H9 (cell line): ENCODE measurements around the gene CLEC17A. TPM values are rescaled to one million over a fixed set of nuclear protein-coding genes. Genes with fewer than 3 reads are reported as not detected.

Experiments
- DNase-seq: peaks from one replicate; pipeline ENCODE4 v3.0.0-alpha.2; 2017
- H2AFZ ChIP-seq: one replicate; pipeline ENCODE4 v1.6.1; 2013; ENCODE audit warnings: mild to moderate bottlenecking, low read length, control low read depth, moderate library complexity
- H2AK5ac ChIP-seq: 2 replicates; pipeline ENCODE4 v1.6.1; 2013; ENCODE audit warnings: low read length, control low read depth, mixed read lengths; ENCODE audit not compliant: insufficient read length
- H2BK120ac ChIP-seq: one replicate; pipeline ENCODE4 v1.6.1; 2013; ENCODE audit warnings: low read depth, mild to moderate bottlenecking, low read length, control low read depth, inconsistent platforms; ENCODE audit not compliant: poor library complexity, severe bottlenecking
- H2BK12ac ChIP-seq: 2 replicates; pipeline ENCODE4 v1.6.1; 2013; ENCODE audit warnings: low read length, control low read depth, mixed read lengths, low read depth; ENCODE audit not compliant: insufficient read length
- H2BK15ac ChIP-seq: 2 replicates; pipeline ENCODE4 v1.6.1; 2013; ENCODE audit warnings: low read depth, low read length, control low read depth
- H2BK20ac ChIP-seq: one replicate; pipeline ENCODE4 v1.6.1; 2013; ENCODE audit warnings: low read depth, mild to moderate bottlenecking, low read length, control low read depth, inconsistent platforms; ENCODE audit not compliant: poor library complexity, severe bottlenecking
- H2BK5ac ChIP-seq: 2 replicates; pipeline ENCODE4 v1.6.1; 2013; ENCODE audit warnings: low read length, control low read depth, mixed read lengths; ENCODE audit not compliant: insufficient read length
- H3K14ac ChIP-seq: 2 replicates; pipeline ENCODE4 v1.6.1; 2013; ENCODE audit warnings: low read length, control low read depth; ENCODE audit not compliant: insufficient read depth
- H3K18ac ChIP-seq: 2 replicates; pipeline ENCODE4 v1.6.1; 2013; ENCODE audit warnings: low read depth, mild to moderate bottlenecking, mixed read lengths, low read length, control low read depth; ENCODE audit not compliant: insufficient read length
- H3K23ac ChIP-seq: 2 replicates; pipeline ENCODE4 v1.6.1; 2013; ENCODE audit warnings: low read length, control low read depth, mixed read lengths, low read depth; ENCODE audit not compliant: insufficient read length
- H3K23me2 ChIP-seq: 2 replicates; pipeline ENCODE4 v1.6.1; 2013; ENCODE audit warnings: low read depth, mild to moderate bottlenecking, mixed read lengths, low read length, control low read depth; ENCODE audit not compliant: insufficient read length, poor library complexity, severe bottlenecking
- H3K27ac ChIP-seq: 2 replicates; pipeline ENCODE4 v1.5.1; 2013; ENCODE audit warnings: low read length, control low read depth, mixed read lengths, low read depth; ENCODE audit not compliant: insufficient read length
- H3K27me3 ChIP-seq: 2 replicates; pipeline ENCODE4 v1.6.1; 2013; ENCODE audit warnings: low read length, control low read depth, inconsistent platforms; ENCODE audit not compliant: insufficient read depth
- H3K4ac ChIP-seq: 2 replicates; pipeline ENCODE4 v1.6.1; 2013; ENCODE audit warnings: low read depth, mild to moderate bottlenecking, control low read depth, inconsistent platforms, low read length, moderate library complexity
- H3K4me1 ChIP-seq: 2 replicates; pipeline ENCODE4 v1.6.1; 2013; ENCODE audit warnings: low read length, control low read depth, inconsistent platforms; ENCODE audit not compliant: insufficient read depth
- H3K4me2 ChIP-seq: 2 replicates; pipeline ENCODE4 v1.6.1; 2013; ENCODE audit warnings: low read length, control low read depth, mixed read lengths; ENCODE audit not compliant: insufficient read length, insufficient read depth
- H3K56ac ChIP-seq: 2 replicates; pipeline ENCODE4 v1.6.1; 2013; ENCODE audit warnings: low read depth, mild to moderate bottlenecking, mixed read lengths, low read length, control low read depth; ENCODE audit not compliant: insufficient read length
- H3K79me1 ChIP-seq: 2 replicates; pipeline ENCODE4 v1.6.1; 2013; ENCODE audit warnings: low read depth, mild to moderate bottlenecking, moderate library complexity, low read length, control low read depth, inconsistent platforms; ENCODE audit not compliant: insufficient read depth, poor library complexity, severe bottlenecking
- H3K79me2 ChIP-seq: 2 replicates; pipeline ENCODE4 v1.6.1; 2013; ENCODE audit warnings: low read length, control low read depth, inconsistent platforms; ENCODE audit not compliant: insufficient read depth
- H3K9ac ChIP-seq: 2 replicates; pipeline ENCODE4 v1.6.1; 2013; ENCODE audit warnings: low read length, control low read depth, mixed read lengths; ENCODE audit not compliant: insufficient read length; ENCODE audit errors: extremely low read depth
- H3K9me3 ChIP-seq: one replicate; pipeline ENCODE4 v1.6.1; 2013; ENCODE audit warnings: low read depth, low read length, inconsistent platforms; ENCODE audit not compliant: control insufficient read depth
- H3T11ph ChIP-seq: one replicate; pipeline ENCODE4 v1.6.1; 2013; ENCODE audit warnings: mild to moderate bottlenecking, low read length, control low read depth, inconsistent platforms
- H4K20me1 ChIP-seq: one replicate; pipeline ENCODE4 v1.6.1; 2013; ENCODE audit not compliant: control insufficient read depth, insufficient read length, insufficient read depth
- H4K5ac ChIP-seq: 2 replicates; pipeline ENCODE4 v1.6.1; 2013; ENCODE audit warnings: low read depth, mild to moderate bottlenecking, mixed read lengths, low read length, control low read depth; ENCODE audit not compliant: insufficient read length
- H4K8ac ChIP-seq: replicated peaks from 2 replicates; pipeline ENCODE4 v1.6.1; 2013; ENCODE audit warnings: low read length, control low read depth, mixed read lengths, low read depth; ENCODE audit not compliant: insufficient read length
- H4K91ac ChIP-seq: 2 replicates; pipeline ENCODE4 v1.6.1; 2013; ENCODE audit warnings: low read depth, mild to moderate bottlenecking, moderate library complexity, mixed read lengths, low read length, control low read depth; ENCODE audit not compliant: insufficient read length
- H3K27ac Mint-ChIP-seq, 3 experiments: 2 replicates in 2 of 3; 3 replicates in 1 of 3; pipeline ENCODE4 v1.8.0; 2020 to 2021; ENCODE audit warnings: mixed read lengths in 3 of 3, mild to moderate bottlenecking in 1 of 3, moderate library complexity in 1 of 3
- H3K27me3 Mint-ChIP-seq: 2 replicates; pipeline ENCODE4 v1.8.0; 2021; ENCODE audit warnings: low read depth, mild to moderate bottlenecking, moderate library complexity, mixed read lengths
- H3K36me3 Mint-ChIP-seq, 3 experiments: 2 replicates in 2 of 3; 3 replicates in 1 of 3; pipeline ENCODE4 v1.8.0; 2020 to 2021; ENCODE audit warnings: low read depth in 3 of 3, mixed read lengths in 3 of 3; ENCODE audit not compliant: insufficient read depth in 1 of 3
- H3K4me1 Mint-ChIP-seq, 2 experiments: 2 replicates each; pipeline ENCODE4 v1.8.0; 2020; ENCODE audit warnings: mixed read lengths in 2 of 2
- H3K4me3 Mint-ChIP-seq, 2 experiments: 2 replicates in 1 of 2; 3 replicates in 1 of 2; pipeline ENCODE4 v1.8.0; 2020 to 2021; ENCODE audit warnings: mild to moderate bottlenecking in 2 of 2, mixed read lengths in 2 of 2, moderate library complexity in 1 of 2
- H3K9me3 Mint-ChIP-seq, 2 experiments: 2 replicates in 1 of 2; 3 replicates in 1 of 2; pipeline ENCODE4 v1.8.0; 2020; ENCODE audit warnings: mild to moderate bottlenecking in 2 of 2, mixed read lengths in 2 of 2, moderate library complexity in 1 of 2
- WGBS: extraction: QIAGEN DNeasy Blood & Tissue Kit; methylation state at CpG from one replicate; pipeline ENCODE4 v1.1.7; 2013; ENCODE audit warnings: missing lambda C conversion rate, low lambda C conversion rate, mixed read lengths; ENCODE audit not compliant: insufficient read length; ENCODE audit errors: extremely low coverage; 5-methylcytosine and 5-hydroxymethylcytosine counted together
- total RNA-seq: library from RNA; stranded (reverse); gene quantifications from 2 replicates; pipeline ENCODE4 v1.2.1, GENCODE V29; 2021
- TF ChIP-seq, protein P1 (sequence below): fragments of 200-600 bp; sonication (generic); conservative IDR thresholded peaks from 3 replicates; pipeline ENCODE4 v1.8.0; 2021; ENCODE audit warnings: antibody characterized with exemption, mild to moderate bottlenecking

The CLEC17A gene
- total RNA-seq, 1 experiment from 2014 or later, result not detected

DNA sequence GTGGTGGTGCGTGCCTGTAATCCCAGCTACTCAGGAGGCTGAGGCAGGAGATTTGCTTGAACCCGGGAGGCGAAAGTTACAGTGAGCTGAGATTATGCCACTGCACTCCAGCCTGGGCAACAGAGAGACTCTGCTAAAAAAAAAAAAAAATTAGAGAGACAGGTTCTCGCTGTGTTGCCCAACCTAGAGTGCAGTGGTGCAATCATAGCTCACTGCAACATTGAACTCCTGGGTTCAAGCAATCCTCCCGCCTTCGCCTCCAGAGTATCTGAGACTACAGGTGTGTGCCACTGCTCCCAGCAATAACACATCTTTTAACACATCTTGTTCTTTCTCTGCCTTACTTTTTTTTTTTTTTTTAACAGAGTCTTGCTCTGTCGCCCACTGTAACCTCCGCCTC, 32.7 kb downstream of the CLEC17A start:
- H2AK5ac ChIP-seq, result no peak overlapping the region
- H2BK120ac ChIP-seq, result no peak overlapping the region
- no peak overlapping the region for H2AFZ ChIP-seq
- no peak overlapping the region for H4K5ac ChIP-seq
- H3K27ac ChIP-seq, result no peak overlapping the region
- no peak overlapping the region for H2BK5ac ChIP-seq
- H3K56ac ChIP-seq, result no peak overlapping the region
- no peak overlapping the region for H3K4ac ChIP-seq
- H3K4me2 ChIP-seq, result no peak overlapping the region
- Mint-ChIP-seq H3K9me3 (peaks cover 37 to 93% of the 10 kb centered on the region in 2 experiments), H3K27me3 (no peaks in the 10 kb centered on the region; the same call in 1 of the 2 replicates), H3K36me3 (peaks cover 4 to 18% (median 12%) of the 10 kb centered on the region in 3 experiments; a peak in 6 of 7 replicates), H3K4me1 (no peaks in the 10 kb centered on the region), H3K4me3 (no peak overlapping the region), H3K27ac (no peak overlapping the region)
- H4K20me1 ChIP-seq, result no peaks in the 10 kb centered on the region
- no peaks in the 10 kb centered on the region for H3K23me2 ChIP-seq
- no peak overlapping the region for H3K18ac ChIP-seq
- no peak overlapping the region for H2BK15ac ChIP-seq
- H3K4me1 ChIP-seq, result no peaks in the 10 kb centered on the region
- H3K27me3 ChIP-seq, result no peaks in the 10 kb centered on the region
- no peak overlapping the region for H3K23ac ChIP-seq
- H4K8ac ChIP-seq, result no peak overlapping the region
- no peak overlapping the region for H2BK12ac ChIP-seq
- no peaks in the 10 kb centered on the region for H3K79me2 ChIP-seq
- H3K9me3 ChIP-seq, result no peaks in the 10 kb centered on the region
- no peak overlapping the region for H3T11ph ChIP-seq
- TF ChIP-seq, protein P1, sequence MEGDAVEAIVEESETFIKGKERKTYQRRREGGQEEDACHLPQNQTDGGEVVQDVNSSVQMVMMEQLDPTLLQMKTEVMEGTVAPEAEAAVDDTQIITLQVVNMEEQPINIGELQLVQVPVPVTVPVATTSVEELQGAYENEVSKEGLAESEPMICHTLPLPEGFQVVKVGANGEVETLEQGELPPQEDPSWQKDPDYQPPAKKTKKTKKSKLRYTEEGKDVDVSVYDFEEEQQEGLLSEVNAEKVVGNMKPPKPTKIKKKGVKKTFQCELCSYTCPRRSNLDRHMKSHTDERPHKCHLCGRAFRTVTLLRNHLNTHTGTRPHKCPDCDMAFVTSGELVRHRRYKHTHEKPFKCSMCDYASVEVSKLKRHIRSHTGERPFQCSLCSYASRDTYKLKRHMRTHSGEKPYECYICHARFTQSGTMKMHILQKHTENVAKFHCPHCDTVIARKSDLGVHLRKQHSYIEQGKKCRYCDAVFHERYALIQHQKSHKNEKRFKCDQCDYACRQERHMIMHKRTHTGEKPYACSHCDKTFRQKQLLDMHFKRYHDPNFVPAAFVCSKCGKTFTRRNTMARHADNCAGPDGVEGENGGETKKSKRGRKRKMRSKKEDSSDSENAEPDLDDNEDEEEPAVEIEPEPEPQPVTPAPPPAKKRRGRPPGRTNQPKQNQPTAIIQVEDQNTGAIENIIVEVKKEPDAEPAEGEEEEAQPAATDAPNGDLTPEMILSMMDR, result no peak
- H3K14ac ChIP-seq, result no peak overlapping the region
- DNase-seq, result no peak
- no peak overlapping the region for H3K9ac ChIP-seq
- H3K79me1 ChIP-seq, result no peaks in the 10 kb centered on the region
- H2BK20ac ChIP-seq, result no peak overlapping the region
- H4K91ac ChIP-seq, result no peak overlapping the region
- no CpG with 5 or more reads among the region's 8 CpGs for WGBS
